NK-92 (cell line): ENCODE results near the gene PRPF39.
A peak's percentile ranks its signal among the peaks of the same experiment; 100 is the strongest.
"Not testable (repeated sequence)": the region's sequence is repeated elsewhere in the genome, so short reads cannot be mapped to it uniquely, and the experiment has no call there.

Experiments used
- DNase-seq: peaks from one replicate; lab custom pipeline; 2025; ENCODE audit not compliant: unreplicated experiment; lab: John Stamatoyannopoulos, UW

Gene PRPF39

DNA sequence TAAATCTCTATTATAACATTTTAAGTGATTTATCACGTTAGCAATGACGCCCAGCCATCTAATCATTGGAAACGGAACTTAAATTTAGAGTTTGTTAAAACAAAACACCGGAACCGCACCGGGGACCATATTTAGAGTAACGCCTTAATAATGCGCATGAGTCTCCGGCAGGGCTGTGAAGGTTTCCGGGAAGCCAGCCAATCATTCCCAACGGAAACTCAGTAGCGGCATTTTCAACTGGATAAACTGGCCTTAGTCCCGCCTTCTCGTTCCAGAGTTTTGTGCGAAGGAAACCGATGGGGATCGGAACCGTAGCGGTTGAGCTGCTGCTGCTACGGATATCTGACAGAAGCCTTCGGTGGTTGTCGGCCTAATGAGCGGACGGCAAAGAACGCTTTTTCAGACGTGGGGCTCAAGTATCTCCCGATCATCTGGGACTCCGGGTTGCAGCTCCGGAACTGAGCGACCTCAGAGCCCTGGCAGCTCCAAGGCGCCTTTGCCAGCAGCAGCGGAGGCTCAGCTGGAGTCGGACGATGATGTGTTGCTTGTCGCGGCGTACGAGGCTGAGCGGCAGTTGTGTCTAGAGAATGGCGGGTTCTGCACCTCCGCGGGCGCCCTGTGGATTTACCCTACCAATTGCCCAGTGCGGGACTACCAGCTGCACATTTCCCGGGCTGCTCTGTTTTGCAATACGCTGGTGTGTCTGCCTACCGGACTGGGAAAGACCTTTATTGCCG, 51.9 kb downstream of the PRPF39 start, which contains the start of gene FANCM:
Gene FANCM, plus strand, starts transcription at position 272 of the 737 bp plus-strand sequence. Its CDS starts 102 bp downstream, at position 374.
- DNase-seq, result peak; percentile 41

DNA sequence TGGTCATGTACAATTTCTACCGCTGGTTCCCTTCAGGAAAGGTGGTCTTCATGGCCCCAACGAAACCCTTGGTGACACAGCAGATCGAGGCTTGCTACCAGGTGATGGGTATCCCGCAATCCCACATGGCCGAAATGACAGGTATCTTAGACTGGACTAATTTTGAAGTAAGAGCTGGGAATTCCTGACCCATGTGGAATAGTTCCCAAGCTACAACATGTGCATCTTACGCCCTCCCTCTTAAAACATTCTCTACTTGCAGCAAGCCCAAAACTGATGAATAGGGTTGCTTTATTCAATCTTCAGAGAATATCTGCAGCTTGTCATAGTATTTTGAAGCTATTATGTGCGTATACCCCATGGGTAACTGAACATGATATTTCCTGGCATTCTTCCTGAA, 52.5 kb downstream of the PRPF39 start:
- no peak for DNase-seq

DNA sequence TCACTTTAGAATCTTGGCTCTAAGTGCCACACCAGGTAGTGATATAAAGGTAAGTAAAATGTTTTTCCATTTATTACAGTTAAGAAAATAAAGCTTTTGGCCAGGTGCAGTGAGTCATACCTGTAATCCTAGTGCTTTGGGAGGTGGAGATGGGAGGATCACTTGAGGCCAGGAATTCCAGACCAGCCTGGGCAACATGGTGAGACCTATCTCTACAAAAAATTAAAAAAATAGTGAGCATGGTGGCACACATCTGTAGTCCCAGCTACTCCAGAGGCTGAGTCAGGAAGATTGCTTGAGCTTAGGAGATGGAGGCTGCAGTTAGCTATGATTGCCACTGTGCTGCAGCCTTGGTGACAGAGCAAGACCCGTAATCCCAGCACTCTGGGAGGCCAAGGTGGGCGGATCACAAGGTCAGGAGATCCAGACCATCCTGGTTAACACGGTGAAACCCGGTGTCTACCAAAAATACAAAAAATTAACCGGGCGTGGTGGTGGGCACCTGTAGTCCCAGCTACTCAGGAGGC, 56.8 kb downstream of the PRPF39 start:
- DNase-seq, result no peak

DNA sequence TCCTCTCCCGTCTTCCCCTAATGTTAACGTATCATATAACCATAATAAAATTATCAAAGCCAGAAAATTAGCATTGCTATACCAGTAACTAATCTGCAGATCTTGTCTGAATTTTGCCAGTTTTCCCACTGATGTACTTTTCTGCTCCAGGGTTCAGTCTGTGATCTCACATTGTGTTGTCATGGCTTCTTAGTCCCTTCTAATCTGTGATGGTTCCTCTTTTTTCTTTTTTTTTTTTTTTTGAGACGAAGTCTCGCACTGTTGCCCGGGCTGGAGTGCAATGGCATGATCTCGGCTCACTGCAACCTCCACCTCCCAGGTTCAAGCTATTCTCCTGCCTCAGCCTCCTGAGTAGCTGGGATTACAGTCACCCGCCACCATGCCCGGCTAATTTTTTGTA, 58.2 kb downstream of the PRPF39 start:
- not testable (repeated sequence) for DNase-seq

DNA sequence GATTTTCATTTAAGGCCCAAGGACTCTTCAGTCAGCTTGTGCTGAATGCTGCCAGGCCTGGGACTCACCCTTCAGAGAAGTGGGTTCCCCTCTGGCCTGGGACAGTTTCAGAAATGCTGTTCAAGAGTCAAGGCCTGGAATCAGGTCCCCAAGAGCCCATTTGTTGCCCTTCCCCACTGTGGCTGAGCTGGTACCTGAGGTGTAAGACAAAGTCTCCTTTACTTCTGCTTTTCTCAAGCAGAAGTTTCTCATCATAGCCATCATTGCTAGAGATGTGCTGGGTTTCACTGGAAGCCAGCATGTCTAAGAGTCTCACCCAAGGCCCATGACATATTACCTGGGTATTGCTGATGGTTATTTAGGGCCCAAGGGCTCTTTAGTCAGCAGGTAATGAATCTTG, 60.7 kb downstream of the PRPF39 start:
- no peak for DNase-seq

DNA sequence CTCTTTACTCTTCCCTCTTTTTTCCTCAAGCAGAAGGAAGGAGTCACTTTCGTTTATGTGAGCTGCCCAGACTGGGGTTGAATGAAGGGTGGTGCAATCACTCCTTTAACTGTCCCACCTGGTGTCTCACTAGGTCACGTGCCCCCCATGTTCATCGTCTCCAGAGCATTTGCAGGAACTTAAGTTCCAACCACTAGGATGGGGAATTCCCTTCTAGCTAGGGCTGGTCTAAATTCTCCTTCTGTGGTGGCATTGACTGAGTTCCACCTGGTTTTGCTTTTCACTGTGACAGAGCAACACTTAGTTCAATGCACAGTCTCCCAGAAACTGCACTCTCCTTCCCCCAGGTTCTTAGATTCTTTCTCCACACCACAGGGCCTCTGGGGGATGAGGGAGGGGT, 61.3 kb downstream of the PRPF39 start:
- DNase-seq, result no peak

DNA sequence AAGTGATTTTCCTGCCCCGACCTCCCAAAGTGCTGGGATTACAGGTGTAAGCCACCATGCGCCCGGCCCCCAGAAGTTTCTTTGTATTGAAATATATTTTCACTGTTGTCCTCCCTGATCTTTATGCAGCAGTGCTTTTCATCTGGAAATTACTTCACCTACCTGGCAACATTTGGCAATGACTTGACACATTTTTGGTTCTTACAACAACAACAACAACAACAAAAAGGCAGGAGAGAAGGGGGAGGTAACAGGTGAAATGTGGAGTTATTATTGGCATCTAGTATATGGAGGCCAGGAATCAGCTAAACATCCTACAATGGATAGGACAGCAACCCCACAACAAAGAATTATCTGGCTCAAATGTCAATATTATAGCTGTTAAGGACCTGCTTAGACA, 65.7 kb downstream of the PRPF39 start:
- DNase-seq, result no peak

DNA sequence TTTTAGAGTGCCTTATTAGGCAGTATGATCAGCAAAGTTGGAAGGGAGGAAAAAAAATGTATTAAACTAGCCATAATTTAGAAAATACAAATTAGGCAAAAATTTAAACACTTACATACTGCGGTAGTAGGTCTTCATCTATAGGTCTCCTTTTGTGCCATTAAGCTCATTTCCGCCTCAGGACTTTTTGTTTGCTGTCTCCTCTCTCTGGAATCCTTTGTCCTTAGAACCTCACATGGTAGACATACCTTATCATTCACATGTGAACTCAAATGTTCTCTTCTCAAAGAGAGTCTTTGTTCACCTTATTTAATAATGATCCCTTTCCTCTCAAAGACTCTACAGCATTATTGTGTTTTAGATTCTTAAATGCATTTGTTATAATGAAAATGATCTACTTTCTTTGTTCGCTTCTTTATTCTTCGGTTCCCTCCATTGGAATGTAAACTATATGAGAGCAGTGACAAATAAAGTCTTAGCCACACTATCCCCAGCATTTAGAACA, 66.5 kb downstream of the PRPF39 start:
- DNase-seq, result no peak

DNA sequence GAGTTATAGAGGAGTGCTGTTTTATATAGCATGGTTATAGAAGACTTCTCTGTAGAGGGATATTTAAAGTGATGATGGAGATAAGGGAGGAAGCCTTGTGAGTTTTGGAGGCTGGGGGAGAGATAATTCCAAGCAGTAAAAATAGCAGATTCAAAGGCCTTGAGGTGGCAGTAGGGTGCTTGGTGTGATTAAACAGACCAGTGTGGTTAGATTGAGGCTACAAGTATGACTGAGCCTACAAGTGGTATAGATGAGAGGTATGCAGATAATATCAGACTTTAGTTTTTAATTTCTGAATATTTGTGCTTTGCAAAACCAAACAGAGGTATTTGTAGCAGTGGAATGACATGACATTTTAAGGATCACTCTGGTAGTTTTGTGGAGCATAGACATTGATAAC, 72.2 kb downstream of the PRPF39 start:
- DNase-seq, result no peak
